Heart left ventricle (tissue), 16 donors: ENCODE data around the gene PFKFB2. TPM values are rescaled to one million over a fixed set of nuclear protein-coding genes. Genes with fewer than 3 reads are reported as not detected.

Experiments
- ATAC-seq, 4 donors: fragments of 200-7000 bp; cut with Tn5 transposase; one replicate each; pipeline ENCODE4 v1.9.1; 2020 to 2022; ENCODE audit warnings: moderate library complexity in 4 of 4, mild to moderate bottlenecking in 3 of 4, moderate number of reproducible peaks in 1 of 4
- DNase-seq, 5 donors: peaks; one replicate each; pipeline ENCODE4 v3.0.0-alpha.2; 2020
- H3K27ac ChIP-seq, 12 donors: fragments of 200-600 bp; sonication (generic) in 4 of 12; one replicate each; pipeline versions ENCODE4 v1.5.0 to v1.8.0; 2016 to 2022; ENCODE audit warnings: mild to moderate bottlenecking in 2 of 12
- H3K27me3 ChIP-seq, 9 donors: fragments of 200-600 bp; sonication (generic) in 2 of 9; one replicate each; pipeline versions ENCODE4 v1.5.1 to v1.8.0; 2016 to 2022; ENCODE audit warnings: mild to moderate bottlenecking in 3 of 9
- H3K36me3 ChIP-seq, 9 donors: fragments of 200-600 bp; sonication (generic) in 2 of 9; one replicate each; pipeline versions ENCODE4 v1.5.0 to v1.8.0; 2018 to 2022; ENCODE audit warnings: mild to moderate bottlenecking in 2 of 9
- H3K4me1 ChIP-seq, 12 donors: fragments of 200-600 bp; sonication (generic) in 4 of 12; one replicate each; pipeline versions ENCODE4 v1.5.0 to v1.8.0; 2016 to 2022; ENCODE audit warnings: mild to moderate bottlenecking in 3 of 12
- H3K4me3 ChIP-seq, 12 donors: fragments of 200-600 bp; sonication (generic) in 4 of 12; one replicate each; pipeline versions ENCODE4 v1.5.0 to v1.8.0; 2017 to 2022; ENCODE audit warnings: mild to moderate bottlenecking in 9 of 12, moderate library complexity in 4 of 12
- H3K9me3 ChIP-seq, 12 donors: fragments of 200-600 bp; sonication (generic) in 4 of 12; one replicate each; pipeline versions ENCODE4 v1.5.0 to v1.8.0; 2016 to 2022; ENCODE audit warnings: mild to moderate bottlenecking in 1 of 12
- CTCF ChIP-seq, 12 donors: fragments of 200-600 bp; sonication (generic) in 4 of 12; IDR thresholded peaks; one replicate each; pipeline versions ENCODE4 v1.5.0 to v1.8.0; 2018 to 2022; ENCODE audit warnings: antibody characterized with exemption in 12 of 12, mild to moderate bottlenecking in 5 of 12
- POLR2A ChIP-seq, 2 donors: fragments of 450-650 bp; IDR thresholded peaks; one replicate each; pipeline ENCODE4 v1.6.1; 2017; ENCODE audit warnings: antibody characterized with exemption in 2 of 2, mild to moderate bottlenecking in 2 of 2, moderate library complexity in 2 of 2
- WGBS, 4 donors: extraction: QIAGEN DNeasy Blood & Tissue Kit in 2 of 4; methylation state at CpG; one replicate each; pipeline versions ENCODE4 v1.1.5 to v1.1.7; 2013 to 2018; 5-methylcytosine and 5-hydroxymethylcytosine counted together
- intact Hi-C, 10 donors: fragments of 100-400 bp; cut with DNase I; formaldehyde crosslinking; loops; one replicate each; pipeline versions ENCODE4 v1.11.1 to v1.14.2; 2022
- polyA plus RNA-seq, 2 donors: library from polyadenylated mRNA; stranded (reverse); fragments of 200-250 nt; gene quantifications; one replicate each; pipeline ENCODE4 v1.2.3, GENCODE V29; 2013
- total RNA-seq, 9 donors: library from RNA; depleted of rRNA in 2 of 9; stranded (reverse); fragments of >200 nt in 2 of 9; fragmentation: NEBNext Ultra II Directional in 3 of 9; extraction: Animal tissue kit (Norgen Biotek cat#: 25700) in 3 of 9; gene quantifications; one replicate each; pipeline versions ENCODE4 v1.1.0 to v1.2.4, GENCODE V29; 2016 to 2023
- donor health status: ischemic (EF 13 %, LVEDD 7.1; RV severe dilation, severe dysfunction).
- donor health status: healthy with polysubstance abuse.
- donor health status: DM: no; HTN: yes; CAD: no.
- donor health status: DM: no; HTN: no; CAD: no.
- donor health status: ischemic (EF 25% LVEDD 6.9; RV normal size, moderate dysfunction).
- donor health status: ischemic (EF 25% LVEDD 5.7; RV mildly dilated, moderate dysfunction).
- donor health status: healthy.
- donor health status: DM: yes; HTN: yes; CAD: no.
- donor health status: ischemic (EF 35%, LVEDD 5.7; RV mildly dilated, moderate dysfunction).
- donor health status: nonischemic (EF 11% LVEDD 7.7; RV severe dilation, severe dysfunction).
- donor health status: DM: yes; HTN: yes; CAD: no.
- donor health status: PGD.
- donor health status: ischemic (EF 29% LVEDD 5.4; RV normal size, mild dysfunction).
- donor health status: nonischemic (EF 23%, LVEDD 6.1; RV moderate dilation, normal function).

Gene PFKFB2
- total and polyA plus RNA-seq, 11 donors, result 16.0 to 130 (median 58.7) TPM

- H3K9me3 ChIP-seq, result no peaks in the 10 kb centered on the region
Measured at GRCh38 chr1:207093944-207094343, 40.9 kb downstream of the PFKFB2 start.

GRCh38 chr1:207097871-207098324 lies 44.8 kb downstream of the PFKFB2 start:
- intact Hi-C loops, result no loop called here
- Histone ChIP-seq H3K4me1 (no peaks in the 10 kb centered on the region), H3K27ac (no peak overlapping the region), H3K27me3 (peaks cover 0 to 7% (median 0%) of the 10 kb centered on the region in 9 donors), H3K9me3 (no peaks in the 10 kb centered on the region), H3K36me3 (no peaks in the 10 kb centered on the region), H3K4me3 (no peak overlapping the region)
- WGBS, 4 donors, result 86 to 92% (median 90%) methylated on average over 3 of the region's 3 CpGs
- TF ChIP-seq POLR2A (IDR thresholded peaks at IDR 0.05) (no peak), CTCF (IDR thresholded peaks at IDR 0.05) (no peak)
- ATAC-seq (no peak), DNase-seq (no peak)

More at GRCh38 chr1:207093944-207094343, 40.9 kb downstream of the PFKFB2 start:
- Histone ChIP-seq H3K36me3 (no peaks in the 10 kb centered on the region), H3K27ac (no peak overlapping the region), H3K4me3 (no peak overlapping the region), H3K27me3 (no peaks in the 10 kb centered on the region), H3K4me1 (peaks cover 0 to 5% (median 0%) of the 10 kb centered on the region in 12 donors)
- TF ChIP-seq CTCF (IDR thresholded peaks at IDR 0.05) (no peak), POLR2A (IDR thresholded peaks at IDR 0.05) (no peak)
- intact Hi-C loops, result loop anchor here in 1 of 10 donors (5.0 kb wide), 1 partner anchor 403 kb away; the partner anchor contains the start of gene CR1
- 58 to 72% (median 62%) methylated on average over 2 of the region's 2 CpGs for WGBS, 4 donors
- DNase-seq, result no peak
- ATAC-seq, result no peak

- no peaks in the 10 kb centered on the region for H3K9me3 ChIP-seq
- intact Hi-C loops, result no loop called here
- H3K27me3 ChIP-seq, result peaks cover 0 to 7% (median 0%) of the 10 kb centered on the region in 9 donors
- TF ChIP-seq POLR2A (IDR thresholded peaks at IDR 0.05), result no peak
- no peak for TF ChIP-seq CTCF (IDR thresholded peaks at IDR 0.05)
- DNase-seq (no peak), ATAC-seq (no peak)
- H3K4me1 ChIP-seq, result peaks cover 0 to 4% (median 0%) of the 10 kb centered on the region in 12 donors
- 77 to 90% (median 85%) methylated on average over 1 of the region's 1 CpG for WGBS, 4 donors
- H3K36me3 ChIP-seq, result no peaks in the 10 kb centered on the region
- no peak overlapping the region for H3K27ac ChIP-seq
- H3K4me3 ChIP-seq, result no peak overlapping the region
Measured at GRCh38 chr1:207101720-207102119, 48.6 kb downstream of the PFKFB2 start.

- H3K36me3 ChIP-seq, result no peaks in the 10 kb centered on the region
- no peaks in the 10 kb centered on the region for H3K9me3 ChIP-seq
- ATAC-seq, result no peak
- no peak overlapping the region for H3K27ac ChIP-seq
- DNase-seq, result no peak
- no peak for TF ChIP-seq CTCF (IDR thresholded peaks at IDR 0.05)
- no peak for TF ChIP-seq POLR2A (IDR thresholded peaks at IDR 0.05)
- intact Hi-C loops, result no loop called here
- peaks cover 0 to 4% (median 0%) of the 10 kb centered on the region in 12 donors for H3K4me1 ChIP-seq
- H3K27me3 ChIP-seq, result peaks cover 0 to 7% (median 0%) of the 10 kb centered on the region in 9 donors
- no peak overlapping the region for H3K4me3 ChIP-seq
- WGBS, 4 donors, result 58 to 78% (median 66%) methylated on average over 5 of the region's 5 CpGs
Measured at GRCh38 chr1:207102146-207102545, 49.1 kb downstream of the PFKFB2 start.
